ENCODE results near the gene KIF6.

DNA sequence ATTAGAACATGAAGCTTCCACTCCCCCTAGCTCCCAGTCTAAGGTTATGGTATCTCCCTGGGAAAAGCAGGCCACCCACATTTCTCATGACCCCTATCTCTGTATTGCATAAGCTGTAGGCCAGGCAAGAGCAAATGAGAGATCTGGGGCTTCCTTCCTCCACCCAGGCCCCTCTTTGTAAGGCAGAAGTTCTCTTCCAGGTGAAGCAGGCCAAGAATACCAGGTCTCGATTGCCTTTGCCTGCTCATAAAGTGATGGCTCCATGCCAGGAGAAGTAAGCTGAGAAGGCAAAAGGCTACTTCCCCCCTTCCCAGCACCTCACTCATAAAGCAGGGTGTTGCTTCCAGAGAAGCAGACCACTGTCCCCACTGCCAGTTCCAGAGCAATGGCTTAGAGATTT is 258.6 kb downstream of the KIF6 start:
- TF ChIP-seq, protein P1, sequence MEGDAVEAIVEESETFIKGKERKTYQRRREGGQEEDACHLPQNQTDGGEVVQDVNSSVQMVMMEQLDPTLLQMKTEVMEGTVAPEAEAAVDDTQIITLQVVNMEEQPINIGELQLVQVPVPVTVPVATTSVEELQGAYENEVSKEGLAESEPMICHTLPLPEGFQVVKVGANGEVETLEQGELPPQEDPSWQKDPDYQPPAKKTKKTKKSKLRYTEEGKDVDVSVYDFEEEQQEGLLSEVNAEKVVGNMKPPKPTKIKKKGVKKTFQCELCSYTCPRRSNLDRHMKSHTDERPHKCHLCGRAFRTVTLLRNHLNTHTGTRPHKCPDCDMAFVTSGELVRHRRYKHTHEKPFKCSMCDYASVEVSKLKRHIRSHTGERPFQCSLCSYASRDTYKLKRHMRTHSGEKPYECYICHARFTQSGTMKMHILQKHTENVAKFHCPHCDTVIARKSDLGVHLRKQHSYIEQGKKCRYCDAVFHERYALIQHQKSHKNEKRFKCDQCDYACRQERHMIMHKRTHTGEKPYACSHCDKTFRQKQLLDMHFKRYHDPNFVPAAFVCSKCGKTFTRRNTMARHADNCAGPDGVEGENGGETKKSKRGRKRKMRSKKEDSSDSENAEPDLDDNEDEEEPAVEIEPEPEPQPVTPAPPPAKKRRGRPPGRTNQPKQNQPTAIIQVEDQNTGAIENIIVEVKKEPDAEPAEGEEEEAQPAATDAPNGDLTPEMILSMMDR (conservative IDR thresholded peaks at IDR 0.05; ENCODE audit: low read depth, low read length): no peak
- TF ChIP-seq EZH2 (IDR thresholded peaks at IDR 0.05; ENCODE audit: borderline replicate concordance, low read depth, low read length, poor library complexity, severe bottlenecking): no peak
